H9 (cell line): ENCODE results near the gene ZNF423. TPM values are rescaled to one million over a fixed set of nuclear protein-coding genes. Genes with fewer than 3 reads are reported as not detected.
A peak's percentile ranks its signal among the peaks of the same experiment; 100 is the strongest.

Experiments
- DNase-seq: peaks from one replicate; pipeline ENCODE4 v3.0.0-alpha.2; 2017
- H2AFZ ChIP-seq: one replicate; pipeline ENCODE4 v1.6.1; 2013; ENCODE audit warnings: mild to moderate bottlenecking, low read length, control low read depth, moderate library complexity
- H2AK5ac ChIP-seq: 2 replicates; pipeline ENCODE4 v1.6.1; 2013; ENCODE audit warnings: low read length, control low read depth, mixed read lengths; ENCODE audit not compliant: insufficient read length
- H2BK120ac ChIP-seq: one replicate; pipeline ENCODE4 v1.6.1; 2013; ENCODE audit warnings: low read depth, mild to moderate bottlenecking, low read length, control low read depth, inconsistent platforms; ENCODE audit not compliant: poor library complexity, severe bottlenecking
- H2BK12ac ChIP-seq: 2 replicates; pipeline ENCODE4 v1.6.1; 2013; ENCODE audit warnings: low read length, control low read depth, mixed read lengths, low read depth; ENCODE audit not compliant: insufficient read length
- H2BK15ac ChIP-seq: 2 replicates; pipeline ENCODE4 v1.6.1; 2013; ENCODE audit warnings: low read depth, low read length, control low read depth
- H2BK20ac ChIP-seq: one replicate; pipeline ENCODE4 v1.6.1; 2013; ENCODE audit warnings: low read depth, mild to moderate bottlenecking, low read length, control low read depth, inconsistent platforms; ENCODE audit not compliant: poor library complexity, severe bottlenecking
- H2BK5ac ChIP-seq: 2 replicates; pipeline ENCODE4 v1.6.1; 2013; ENCODE audit warnings: low read length, control low read depth, mixed read lengths; ENCODE audit not compliant: insufficient read length
- H3K14ac ChIP-seq: 2 replicates; pipeline ENCODE4 v1.6.1; 2013; ENCODE audit warnings: low read length, control low read depth; ENCODE audit not compliant: insufficient read depth
- H3K18ac ChIP-seq: 2 replicates; pipeline ENCODE4 v1.6.1; 2013; ENCODE audit warnings: low read depth, mild to moderate bottlenecking, mixed read lengths, low read length, control low read depth; ENCODE audit not compliant: insufficient read length
- H3K23ac ChIP-seq: 2 replicates; pipeline ENCODE4 v1.6.1; 2013; ENCODE audit warnings: low read length, control low read depth, mixed read lengths, low read depth; ENCODE audit not compliant: insufficient read length
- H3K23me2 ChIP-seq: 2 replicates; pipeline ENCODE4 v1.6.1; 2013; ENCODE audit warnings: low read depth, mild to moderate bottlenecking, mixed read lengths, low read length, control low read depth; ENCODE audit not compliant: insufficient read length, poor library complexity, severe bottlenecking
- H3K27ac ChIP-seq: 2 replicates; pipeline ENCODE4 v1.5.1; 2013; ENCODE audit warnings: low read length, control low read depth, mixed read lengths, low read depth; ENCODE audit not compliant: insufficient read length
- H3K27me3 ChIP-seq: 2 replicates; pipeline ENCODE4 v1.6.1; 2013; ENCODE audit warnings: low read length, control low read depth, inconsistent platforms; ENCODE audit not compliant: insufficient read depth
- H3K4ac ChIP-seq: 2 replicates; pipeline ENCODE4 v1.6.1; 2013; ENCODE audit warnings: low read depth, mild to moderate bottlenecking, control low read depth, inconsistent platforms, low read length, moderate library complexity
- H3K4me1 ChIP-seq: 2 replicates; pipeline ENCODE4 v1.6.1; 2013; ENCODE audit warnings: low read length, control low read depth, inconsistent platforms; ENCODE audit not compliant: insufficient read depth
- H3K4me2 ChIP-seq: 2 replicates; pipeline ENCODE4 v1.6.1; 2013; ENCODE audit warnings: low read length, control low read depth, mixed read lengths; ENCODE audit not compliant: insufficient read length, insufficient read depth
- H3K56ac ChIP-seq: 2 replicates; pipeline ENCODE4 v1.6.1; 2013; ENCODE audit warnings: low read depth, mild to moderate bottlenecking, mixed read lengths, low read length, control low read depth; ENCODE audit not compliant: insufficient read length
- H3K79me1 ChIP-seq: 2 replicates; pipeline ENCODE4 v1.6.1; 2013; ENCODE audit warnings: low read depth, mild to moderate bottlenecking, moderate library complexity, low read length, control low read depth, inconsistent platforms; ENCODE audit not compliant: insufficient read depth, poor library complexity, severe bottlenecking
- H3K79me2 ChIP-seq: 2 replicates; pipeline ENCODE4 v1.6.1; 2013; ENCODE audit warnings: low read length, control low read depth, inconsistent platforms; ENCODE audit not compliant: insufficient read depth
- H3K9ac ChIP-seq: 2 replicates; pipeline ENCODE4 v1.6.1; 2013; ENCODE audit warnings: low read length, control low read depth, mixed read lengths; ENCODE audit not compliant: insufficient read length; ENCODE audit errors: extremely low read depth
- H3K9me3 ChIP-seq: one replicate; pipeline ENCODE4 v1.6.1; 2013; ENCODE audit warnings: low read depth, low read length, inconsistent platforms; ENCODE audit not compliant: control insufficient read depth
- H3T11ph ChIP-seq: one replicate; pipeline ENCODE4 v1.6.1; 2013; ENCODE audit warnings: mild to moderate bottlenecking, low read length, control low read depth, inconsistent platforms
- H4K20me1 ChIP-seq: one replicate; pipeline ENCODE4 v1.6.1; 2013; ENCODE audit not compliant: control insufficient read depth, insufficient read length, insufficient read depth
- H4K5ac ChIP-seq: 2 replicates; pipeline ENCODE4 v1.6.1; 2013; ENCODE audit warnings: low read depth, mild to moderate bottlenecking, mixed read lengths, low read length, control low read depth; ENCODE audit not compliant: insufficient read length
- H4K8ac ChIP-seq: replicated peaks from 2 replicates; pipeline ENCODE4 v1.6.1; 2013; ENCODE audit warnings: low read length, control low read depth, mixed read lengths, low read depth; ENCODE audit not compliant: insufficient read length
- H4K91ac ChIP-seq: 2 replicates; pipeline ENCODE4 v1.6.1; 2013; ENCODE audit warnings: low read depth, mild to moderate bottlenecking, moderate library complexity, mixed read lengths, low read length, control low read depth; ENCODE audit not compliant: insufficient read length
- H3K27ac Mint-ChIP-seq, 3 experiments: 2 replicates in 2 of 3; 3 replicates in 1 of 3; pipeline ENCODE4 v1.8.0; 2020 to 2021; ENCODE audit warnings: mixed read lengths in 3 of 3, mild to moderate bottlenecking in 1 of 3, moderate library complexity in 1 of 3
- H3K27me3 Mint-ChIP-seq: 2 replicates; pipeline ENCODE4 v1.8.0; 2021; ENCODE audit warnings: low read depth, mild to moderate bottlenecking, moderate library complexity, mixed read lengths
- H3K36me3 Mint-ChIP-seq, 3 experiments: 2 replicates in 2 of 3; 3 replicates in 1 of 3; pipeline ENCODE4 v1.8.0; 2020 to 2021; ENCODE audit warnings: low read depth in 3 of 3, mixed read lengths in 3 of 3; ENCODE audit not compliant: insufficient read depth in 1 of 3
- H3K4me1 Mint-ChIP-seq, 2 experiments: 2 replicates each; pipeline ENCODE4 v1.8.0; 2020; ENCODE audit warnings: mixed read lengths in 2 of 2
- H3K4me3 Mint-ChIP-seq, 2 experiments: 2 replicates in 1 of 2; 3 replicates in 1 of 2; pipeline ENCODE4 v1.8.0; 2020 to 2021; ENCODE audit warnings: mild to moderate bottlenecking in 2 of 2, mixed read lengths in 2 of 2, moderate library complexity in 1 of 2
- H3K9me3 Mint-ChIP-seq, 2 experiments: 2 replicates in 1 of 2; 3 replicates in 1 of 2; pipeline ENCODE4 v1.8.0; 2020; ENCODE audit warnings: mild to moderate bottlenecking in 2 of 2, mixed read lengths in 2 of 2, moderate library complexity in 1 of 2
- CTCF ChIP-seq: fragments of 200-600 bp; sonication (generic); conservative IDR thresholded peaks from 3 replicates; pipeline ENCODE4 v1.8.0; 2021; ENCODE audit warnings: antibody characterized with exemption, mild to moderate bottlenecking
- WGBS: extraction: QIAGEN DNeasy Blood & Tissue Kit; methylation state at CpG from one replicate; pipeline ENCODE4 v1.1.7; 2013; ENCODE audit warnings: missing lambda C conversion rate, low lambda C conversion rate, mixed read lengths; ENCODE audit not compliant: insufficient read length; ENCODE audit errors: extremely low coverage; 5-methylcytosine and 5-hydroxymethylcytosine counted together
- total RNA-seq: library from RNA; stranded (reverse); gene quantifications from 2 replicates; pipeline ENCODE4 v1.2.1, GENCODE V29; 2021

ZNF423 gene
- total RNA-seq, 1 experiment from 2014 or later, result 51.5 TPM

DNA sequence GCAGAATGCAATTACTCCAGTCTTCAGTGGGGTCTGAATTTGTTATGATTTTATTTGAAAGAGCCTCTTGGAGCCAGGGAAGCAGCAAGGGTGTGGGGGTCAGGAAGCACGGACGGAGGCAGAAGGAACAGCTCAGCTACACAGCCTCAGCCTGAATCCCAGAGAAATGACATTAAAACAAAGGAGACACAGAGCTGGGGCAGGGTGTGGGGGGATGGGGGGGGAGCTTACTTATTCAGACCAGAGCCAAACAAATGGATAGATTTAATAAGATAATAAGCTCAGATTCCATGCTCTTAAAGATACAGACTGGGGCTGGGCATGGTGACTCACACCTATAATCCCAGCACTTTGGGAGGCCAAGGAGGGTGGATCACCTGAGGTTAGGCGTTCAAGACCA, 195.3 kb downstream of the ZNF423 start:
- H2BK15ac ChIP-seq, result no peak overlapping the region
- Mint-ChIP-seq H3K9me3 (no peaks in the 10 kb centered on the region), H3K27ac (peak overlapping the region in 2 of 3 experiments; percentile 14 to 66; a peak in 2 of 7 replicates), H3K36me3 (no peaks in the 10 kb centered on the region), H3K27me3 (no peaks in the 10 kb centered on the region; the same call in 1 of the 2 replicates), H3K4me3 (no peak overlapping the region), H3K4me1 (peaks cover 19 to 32% of the 10 kb centered on the region in 2 experiments)
- TF ChIP-seq CTCF, result no peak
- no peak for DNase-seq
- H3K56ac ChIP-seq, result no peak overlapping the region
- H3K9me3 ChIP-seq, result no peaks in the 10 kb centered on the region
- H3K23me2 ChIP-seq, result no peaks in the 10 kb centered on the region
- no peak overlapping the region for H3K18ac ChIP-seq
- H3K27me3 ChIP-seq, result no peaks in the 10 kb centered on the region
- H3K4me1 ChIP-seq, result peaks cover 2% of the 10 kb centered on the region; the same call in 1 of the 2 replicates
- H2AFZ ChIP-seq, result no peak overlapping the region
- no peak overlapping the region for H4K5ac ChIP-seq
- H4K20me1 ChIP-seq, result peaks cover 4% of the 10 kb centered on the region
- H3K4me2 ChIP-seq, result no peak overlapping the region
- no peak overlapping the region for H3K14ac ChIP-seq
- H4K8ac ChIP-seq, result no peak overlapping the region
- no peak overlapping the region for H3K27ac ChIP-seq
- H3T11ph ChIP-seq, result no peak overlapping the region
- H2BK20ac ChIP-seq, result no peak overlapping the region
- H2BK5ac ChIP-seq, result no peak overlapping the region
- no peak overlapping the region for H3K4ac ChIP-seq
- no peak overlapping the region for H3K23ac ChIP-seq
- no CpG with 5 or more reads among the region's 3 CpGs for WGBS
- no peaks in the 10 kb centered on the region for H3K79me1 ChIP-seq
- no peak overlapping the region for H2AK5ac ChIP-seq
- no peak overlapping the region for H2BK120ac ChIP-seq
- no peaks in the 10 kb centered on the region for H3K79me2 ChIP-seq
- H3K9ac ChIP-seq, result no peak overlapping the region
- H2BK12ac ChIP-seq, result no peak overlapping the region
- H4K91ac ChIP-seq, result no peak overlapping the region
